ENCODE results near the gene LAYN.

LAYN gene

DNA sequence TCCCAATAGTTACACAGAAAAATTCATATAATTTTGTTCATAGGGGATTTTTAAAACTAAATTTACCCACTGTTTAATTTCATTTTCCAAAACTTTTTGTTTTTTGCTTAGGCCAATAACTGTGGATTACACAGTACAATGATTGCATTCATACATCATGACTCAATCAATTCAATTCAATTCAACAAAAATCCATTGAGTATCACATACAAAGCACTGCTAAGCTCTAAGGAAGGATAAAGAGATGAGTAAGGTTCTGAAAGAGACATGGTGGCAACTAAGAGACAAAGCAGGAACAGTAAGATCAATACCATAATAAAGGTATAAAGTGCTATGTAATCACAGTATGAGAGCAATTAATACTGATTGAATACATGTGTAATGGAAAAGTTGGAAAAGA, 9.4 kb upstream of the LAYN start:
- no peak for DNase-seq (ENCODE audit: low spot score)

DNA sequence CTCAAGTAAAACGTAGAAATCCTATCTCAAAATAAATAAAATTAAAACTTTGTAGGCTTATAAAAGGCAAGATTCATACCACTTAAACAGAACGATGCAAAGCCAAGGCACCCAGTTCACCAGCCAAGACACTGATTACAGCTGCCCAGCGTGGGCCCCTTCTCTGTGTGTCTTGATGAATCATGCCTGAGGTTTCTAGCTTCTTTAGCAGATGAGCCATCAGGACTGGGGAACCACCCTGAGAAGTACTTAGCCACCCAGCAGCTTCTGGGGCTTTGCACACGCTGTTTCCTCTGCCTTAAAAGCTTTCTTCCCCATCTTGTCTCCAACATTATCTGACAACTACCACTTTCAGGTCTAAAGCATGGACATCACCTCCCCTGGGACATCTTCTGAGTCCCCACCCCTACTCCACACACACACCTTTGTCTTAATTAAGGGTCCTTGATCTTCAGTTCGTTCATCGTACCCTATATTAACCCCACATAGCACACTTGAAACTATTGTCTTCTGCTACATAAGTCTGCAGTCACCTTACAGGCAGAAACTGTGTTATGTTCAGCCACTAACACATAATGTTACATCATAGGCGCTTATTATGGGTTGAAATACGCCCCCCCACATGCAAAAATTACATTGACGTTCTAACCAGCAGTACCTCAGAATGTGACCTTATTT, 8.7 kb upstream of the LAYN start:
- no peak for DNase-seq (ENCODE audit: low spot score)

DNA sequence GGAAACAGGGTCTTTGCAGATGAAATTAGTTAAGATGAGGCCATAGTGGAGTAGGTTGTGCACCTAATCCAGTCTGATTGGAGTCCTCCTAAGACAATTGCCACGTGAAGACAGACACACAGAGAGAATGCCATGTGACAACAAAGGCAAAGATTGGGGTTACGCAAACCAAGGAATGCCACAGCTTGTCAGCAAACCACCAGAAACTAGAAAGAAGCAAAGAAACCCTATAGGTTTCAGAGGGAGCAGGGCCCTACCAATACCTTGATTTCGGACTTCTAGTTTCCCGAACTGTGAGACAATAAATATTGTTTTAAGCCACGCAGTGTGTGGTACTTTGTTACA, 8.2 kb upstream of the LAYN start:
- DNase-seq (ENCODE audit: low spot score), result no peak

DNA sequence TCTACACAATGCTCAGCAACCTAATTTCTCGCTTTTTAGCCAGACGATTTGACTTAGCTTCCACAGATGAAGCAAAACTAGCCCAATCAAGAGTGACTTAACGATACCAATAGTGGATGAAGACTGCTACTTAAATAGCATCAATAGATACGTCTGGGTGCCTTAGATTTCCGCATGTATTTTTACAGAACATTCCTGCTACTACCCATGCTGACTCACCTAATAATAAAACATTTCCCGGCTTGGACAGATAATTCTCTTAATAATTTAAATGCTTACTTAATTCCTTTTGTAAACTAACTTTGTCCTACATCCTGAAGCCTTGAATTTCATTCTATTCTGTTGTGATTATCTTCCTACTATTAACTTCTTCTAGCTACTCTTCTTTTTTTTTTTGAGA, 5.2 kb upstream of the LAYN start:
- no peak for DNase-seq (ENCODE audit: low spot score)

DNA sequence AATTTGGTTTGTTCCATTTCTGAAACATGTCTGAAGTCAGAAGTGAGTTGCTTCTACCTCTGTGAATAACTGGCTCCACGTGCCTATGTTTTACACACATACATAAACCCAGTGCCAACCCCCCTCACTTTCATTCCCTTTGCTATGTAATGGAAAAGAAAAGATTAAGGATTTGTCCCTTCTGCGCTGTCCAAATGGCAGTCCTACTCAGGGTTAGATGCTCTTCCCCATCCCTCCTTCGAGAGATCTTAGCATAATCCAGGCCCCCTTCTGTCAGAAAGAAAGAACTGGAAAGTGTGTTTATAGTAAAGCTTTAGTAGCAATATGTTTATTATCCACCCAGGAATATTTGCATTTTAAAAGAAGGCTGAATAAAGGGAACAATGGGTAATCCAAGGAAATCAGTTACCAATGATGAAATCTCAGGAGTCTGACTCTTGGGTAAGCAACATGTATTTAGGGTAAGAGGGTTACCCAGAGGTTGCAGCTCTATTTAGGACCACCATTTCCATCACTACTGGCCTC, 3.1 kb upstream of the LAYN start:
- no peak for DNase-seq (ENCODE audit: low spot score)

DNA sequence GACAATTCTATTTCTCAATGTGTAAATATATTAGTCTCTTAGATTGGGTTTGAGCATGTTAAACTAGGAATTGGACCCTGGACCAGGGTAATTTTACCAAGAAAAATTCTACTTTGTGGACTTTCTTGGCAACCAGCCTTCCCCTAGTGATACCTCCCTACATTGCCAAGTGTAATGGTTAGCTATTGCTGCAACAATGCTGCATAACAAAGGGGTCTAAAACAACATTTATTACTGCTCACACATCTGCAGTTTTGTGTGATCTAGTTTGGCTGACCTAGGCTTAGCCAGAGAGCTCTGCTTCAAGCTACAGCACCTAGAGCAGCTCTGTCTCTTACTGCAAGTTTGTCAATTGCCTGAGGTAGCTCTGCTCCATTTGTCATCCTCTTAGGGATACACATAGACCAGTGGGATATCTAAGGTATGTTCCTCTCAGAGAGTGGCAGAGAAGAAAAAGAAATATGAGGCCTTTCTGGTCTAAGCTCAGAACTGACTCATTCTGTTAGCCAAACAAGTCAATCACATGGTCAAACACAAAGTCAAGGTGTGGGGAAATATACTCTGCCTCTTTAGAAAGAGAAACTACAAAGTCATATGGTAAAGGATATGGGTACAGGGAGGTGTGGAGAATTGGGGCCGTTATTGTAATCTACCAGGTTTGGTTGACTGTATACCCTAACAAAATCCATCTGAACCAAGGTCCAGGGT, 2.0 kb upstream of the LAYN start:
- DNase-seq (ENCODE audit: low spot score), result no peak

DNA sequence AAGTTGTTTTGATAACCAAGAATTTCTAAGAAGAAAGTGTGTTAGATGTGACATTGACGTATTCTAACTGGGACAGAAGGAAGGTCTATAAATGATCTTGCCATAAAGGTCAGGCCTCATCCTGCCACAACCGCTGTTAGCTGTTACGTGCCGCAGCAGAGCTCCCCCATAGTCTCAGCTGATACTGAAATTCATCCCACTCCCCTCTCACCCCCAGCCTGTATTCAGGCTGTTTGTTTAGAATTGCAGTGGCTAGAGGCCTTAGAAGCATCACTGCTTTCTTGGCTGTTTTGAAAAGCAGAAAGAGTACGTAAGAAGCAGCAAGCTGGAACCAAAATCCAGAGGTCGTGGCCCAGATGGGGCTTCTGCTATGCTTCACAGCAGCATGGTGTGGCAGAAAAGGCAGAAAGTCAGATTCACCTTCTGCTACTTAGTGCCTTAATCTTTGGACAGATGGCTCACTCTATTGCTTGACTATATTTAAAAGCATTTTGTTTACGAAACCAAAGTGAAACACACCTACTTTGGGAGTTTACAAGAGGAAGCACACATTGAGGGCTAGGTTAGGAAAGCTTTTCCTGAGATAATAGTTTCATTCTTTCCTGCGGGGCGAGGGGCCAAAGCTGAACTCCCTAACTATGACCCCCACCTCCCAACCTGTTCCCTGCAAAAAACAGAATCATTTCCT, 950 bp upstream of the LAYN start:
- DNase-seq (ENCODE audit: low spot score), result no peak

DNA sequence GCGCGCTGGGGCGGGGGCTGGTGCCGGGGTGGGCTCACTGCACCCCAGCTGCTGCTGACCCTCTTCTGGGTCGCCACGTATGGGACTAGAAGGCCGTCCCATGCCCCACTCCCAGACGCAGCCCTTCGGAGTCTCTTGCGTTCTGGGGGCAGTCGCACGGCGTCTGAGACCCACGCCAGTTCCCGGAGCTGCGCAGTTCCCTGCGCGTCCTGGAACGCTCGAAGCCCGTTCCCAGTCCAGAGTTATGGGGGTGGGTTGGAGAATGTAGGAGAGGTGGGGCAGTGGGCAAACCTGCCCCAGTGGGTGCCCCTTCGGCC, 375 bp downstream of the LAYN start:
- DNase-seq (ENCODE audit: low spot score), result no peak

DNA sequence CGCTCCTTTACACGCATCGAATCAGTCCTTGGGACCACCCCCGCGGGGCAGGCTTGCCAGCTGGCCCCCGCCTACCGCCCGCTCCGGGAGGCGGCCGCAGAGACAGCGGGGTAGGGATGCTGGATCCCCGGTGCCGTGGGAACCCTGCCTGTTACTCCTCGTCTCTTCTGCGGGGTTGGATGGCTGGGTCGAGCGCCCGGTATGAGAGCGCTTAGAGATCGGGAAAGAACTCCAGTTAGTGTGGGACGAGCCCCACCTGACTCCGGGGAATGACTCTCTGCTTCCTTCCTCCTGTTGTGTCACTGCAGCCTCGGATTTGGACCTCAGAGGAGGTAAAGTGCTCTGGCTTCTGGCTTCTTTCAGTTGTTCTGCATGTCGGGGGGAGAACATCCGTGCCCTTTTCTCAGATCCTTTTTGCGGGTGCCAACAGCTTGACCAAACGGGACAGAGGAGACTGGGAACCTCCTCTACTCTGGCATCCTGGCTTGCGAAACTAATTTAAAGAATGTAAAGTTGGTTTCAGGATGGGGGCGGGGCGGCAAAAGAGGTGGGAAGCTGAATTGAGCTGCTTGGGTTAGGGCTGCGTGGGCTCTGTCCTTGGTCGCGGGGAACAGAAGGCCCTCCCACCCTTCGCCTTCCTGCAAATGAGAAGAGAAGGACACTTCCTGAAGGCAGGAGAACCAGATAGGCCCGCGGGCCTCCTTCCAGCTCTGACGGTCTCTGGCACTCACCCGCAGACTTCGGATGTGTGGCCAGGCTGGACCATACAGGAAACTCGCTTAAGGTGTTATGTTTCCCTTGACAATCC, 938 bp downstream of the LAYN start:
- peak; percentile 29 for DNase-seq (ENCODE audit: low spot score)

DNA sequence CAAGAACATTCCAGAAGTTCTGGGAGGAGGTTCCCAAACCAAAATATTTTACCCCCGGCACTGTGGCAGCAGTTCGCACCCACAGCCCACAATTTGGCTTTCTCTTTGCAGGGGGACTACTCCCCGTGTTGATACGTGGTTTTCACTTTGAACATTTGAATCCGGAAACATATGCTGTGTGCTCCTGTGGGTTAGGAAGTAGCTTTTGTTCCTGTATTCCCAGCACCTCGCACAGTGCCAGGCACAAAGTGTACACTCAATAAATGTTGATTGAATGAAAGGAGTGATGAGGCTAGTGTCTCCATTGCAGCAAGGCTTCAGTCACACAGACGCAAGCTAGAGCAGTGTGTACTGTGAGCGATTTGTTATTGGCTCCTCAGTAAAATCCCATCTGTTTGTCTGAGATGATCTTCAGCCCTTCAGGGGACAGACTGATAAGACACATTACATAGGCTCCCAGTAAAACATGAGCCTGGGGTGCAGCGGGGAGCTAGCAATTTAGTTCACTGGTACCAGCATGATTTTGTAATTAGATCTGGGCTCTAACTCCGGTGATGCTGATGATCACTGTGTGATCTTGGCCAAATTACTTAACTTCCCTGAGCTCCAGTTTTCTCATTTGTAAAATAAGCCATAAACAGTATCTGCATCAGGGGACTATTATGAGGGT, 2.2 kb downstream of the LAYN start:
- DNase-seq (ENCODE audit: low spot score), result no peak

DNA sequence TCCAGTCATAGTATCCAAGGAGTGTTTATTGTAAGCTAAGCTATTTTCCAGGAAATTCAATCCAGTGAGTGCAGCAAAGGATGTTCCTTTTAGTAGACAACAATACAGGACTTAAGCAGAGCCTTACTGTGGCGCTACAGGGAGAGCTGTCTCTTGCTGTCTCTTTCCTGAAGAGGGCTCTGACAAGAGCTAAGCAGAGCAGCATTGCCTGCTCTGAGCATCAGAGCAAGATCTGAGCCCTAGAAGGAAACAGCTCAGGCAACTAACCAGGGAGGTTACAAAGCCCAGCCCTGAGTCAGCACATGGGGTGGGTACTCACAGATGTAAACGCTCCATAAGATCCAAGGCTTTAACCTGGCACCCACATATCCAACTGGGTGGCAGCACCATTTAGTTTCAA, 8.0 kb downstream of the LAYN start:
- DNase-seq (ENCODE audit: low spot score), result no peak

DNA sequence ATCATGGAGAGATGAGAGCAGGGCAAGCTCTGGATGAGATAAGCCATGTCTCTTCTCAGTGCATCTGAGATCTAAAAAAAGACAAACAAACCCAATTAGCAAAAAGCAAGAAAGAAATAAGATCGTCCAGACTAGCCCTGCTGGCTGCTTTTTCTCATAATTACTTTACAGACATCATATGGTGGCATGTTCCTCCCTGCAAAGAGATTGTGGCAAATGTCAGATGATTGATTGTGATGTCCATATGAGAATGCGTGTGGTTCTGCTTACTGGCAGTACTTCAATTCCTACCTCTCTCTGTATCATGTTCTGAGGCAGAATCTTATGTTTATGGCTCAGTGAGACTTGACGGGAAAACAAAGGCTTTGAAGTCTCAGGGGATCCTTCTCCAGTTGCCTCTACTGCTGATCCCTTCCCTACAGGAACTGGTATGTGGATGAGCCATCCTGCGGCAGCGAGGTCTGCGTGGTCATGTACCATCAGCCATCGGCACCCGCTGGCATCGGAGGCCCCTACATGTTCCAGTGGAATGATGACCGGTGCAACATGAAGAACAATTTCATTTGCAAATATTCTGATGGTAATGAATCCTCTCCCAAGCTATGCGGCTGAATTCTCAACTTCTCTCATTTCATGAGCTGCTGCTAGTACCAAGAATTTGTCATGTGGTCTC, 8.8 kb downstream of the LAYN start:
- no peak for DNase-seq (ENCODE audit: low spot score)

DNA sequence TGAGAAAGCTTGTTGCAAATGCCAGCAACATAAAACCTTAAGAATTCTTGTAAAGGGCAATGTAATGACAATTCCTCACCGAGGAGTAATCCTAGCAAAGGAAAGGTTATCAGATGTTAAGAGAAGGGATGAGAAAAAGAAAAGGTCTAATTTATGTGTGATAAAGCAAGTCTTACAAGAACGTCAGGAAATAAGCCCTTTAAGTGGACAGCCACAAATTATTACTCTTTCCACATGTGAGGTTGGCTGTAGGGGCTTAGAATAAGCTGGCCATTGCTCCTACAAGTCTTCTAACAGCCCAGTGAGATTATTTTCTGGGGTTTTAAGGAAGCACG, 9.3 kb downstream of the LAYN start:
- DNase-seq (ENCODE audit: low spot score), result no peak

DNA sequence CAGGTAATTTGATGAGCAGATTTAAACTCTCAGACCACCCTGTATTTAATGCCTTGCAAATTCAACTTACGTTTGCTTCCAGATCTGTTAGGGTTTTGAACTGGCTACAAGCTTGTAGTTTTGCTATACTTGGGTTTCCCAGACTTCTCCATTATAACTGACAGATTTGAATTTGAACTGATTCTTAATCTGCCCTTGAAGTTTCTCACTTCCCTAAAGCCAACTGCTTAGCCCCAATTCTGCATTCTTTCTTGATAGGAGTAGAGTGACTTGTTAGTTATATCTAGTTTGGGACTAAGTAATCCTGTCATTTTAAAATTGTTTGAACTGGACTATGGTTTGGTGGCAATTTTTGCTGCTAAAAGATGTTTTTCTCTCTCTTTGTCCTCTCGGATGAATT, 9.7 kb downstream of the LAYN start:
- DNase-seq (ENCODE audit: low spot score), result no peak

DNA sequence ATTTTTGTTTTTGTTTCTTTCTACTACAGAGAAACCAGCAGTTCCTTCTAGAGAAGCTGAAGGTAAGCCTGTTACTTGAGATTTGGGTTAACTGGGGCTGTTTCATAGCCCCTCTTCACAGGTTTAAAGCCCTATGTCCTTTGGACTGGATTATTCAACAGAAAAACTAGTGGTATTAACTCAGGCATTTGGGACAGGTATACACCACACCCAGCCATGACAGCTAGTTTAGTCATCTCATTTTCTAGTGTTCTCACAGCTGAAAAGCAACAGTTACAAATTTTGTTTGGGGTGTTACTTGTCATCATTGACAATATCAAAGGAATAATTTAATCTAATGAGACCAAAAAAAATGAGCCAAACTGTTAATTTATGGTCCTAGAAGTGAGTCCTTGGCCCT, 14.0 kb downstream of the LAYN start:
- no peak for DNase-seq (ENCODE audit: low spot score)

DNA sequence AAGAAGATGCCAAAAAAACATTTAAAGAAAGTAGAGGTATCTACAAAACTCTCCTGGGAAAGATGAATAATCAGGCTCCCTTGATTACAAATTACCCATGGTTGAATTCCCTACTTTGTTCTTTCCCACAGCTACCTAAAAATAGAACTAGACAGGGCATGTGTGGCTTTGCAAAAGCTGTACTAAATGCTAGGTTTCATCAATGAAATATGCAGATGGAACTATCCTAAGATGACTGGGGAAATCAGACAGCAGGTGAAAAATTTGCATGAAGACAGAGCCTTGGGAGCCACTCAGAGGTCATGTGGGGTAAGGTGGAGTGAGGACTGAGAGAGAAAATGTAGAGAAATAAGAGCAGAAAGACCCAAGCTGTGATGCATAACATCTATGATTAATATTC, 14.7 kb downstream of the LAYN start:
- DNase-seq (ENCODE audit: low spot score), result no peak

DNA sequence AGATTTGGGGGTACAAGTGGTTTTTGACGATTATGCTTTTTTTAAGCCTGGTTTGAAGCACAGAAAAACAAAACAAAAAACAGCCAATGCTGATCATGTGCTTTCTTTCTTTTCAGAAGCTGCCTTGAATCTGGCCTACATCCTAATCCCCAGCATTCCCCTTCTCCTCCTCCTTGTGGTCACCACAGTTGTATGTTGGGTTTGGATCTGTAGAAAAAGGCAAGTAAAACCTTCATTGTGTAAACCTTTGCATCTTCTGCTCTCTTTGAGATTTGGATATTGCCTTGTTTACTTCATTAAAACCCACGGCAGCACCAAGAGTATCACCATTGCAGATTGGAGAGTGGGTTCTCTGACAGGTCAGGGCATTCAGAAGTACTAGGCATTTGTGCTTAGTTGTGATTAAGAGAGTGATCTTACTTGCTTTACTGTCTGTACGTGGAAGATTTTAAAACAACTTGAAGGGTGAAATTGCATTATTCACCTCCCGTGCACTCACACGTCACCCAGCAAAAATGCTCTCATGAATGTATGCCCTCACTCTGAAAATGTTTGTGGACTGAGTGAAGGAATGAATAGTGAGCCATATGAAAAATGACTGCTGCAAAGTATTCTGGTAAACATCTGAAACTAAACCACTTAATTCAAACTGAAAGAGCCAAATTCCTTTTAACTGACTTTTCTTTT, 17.0 kb downstream of the LAYN start:
- DNase-seq (ENCODE audit: low spot score), result no peak

DNA sequence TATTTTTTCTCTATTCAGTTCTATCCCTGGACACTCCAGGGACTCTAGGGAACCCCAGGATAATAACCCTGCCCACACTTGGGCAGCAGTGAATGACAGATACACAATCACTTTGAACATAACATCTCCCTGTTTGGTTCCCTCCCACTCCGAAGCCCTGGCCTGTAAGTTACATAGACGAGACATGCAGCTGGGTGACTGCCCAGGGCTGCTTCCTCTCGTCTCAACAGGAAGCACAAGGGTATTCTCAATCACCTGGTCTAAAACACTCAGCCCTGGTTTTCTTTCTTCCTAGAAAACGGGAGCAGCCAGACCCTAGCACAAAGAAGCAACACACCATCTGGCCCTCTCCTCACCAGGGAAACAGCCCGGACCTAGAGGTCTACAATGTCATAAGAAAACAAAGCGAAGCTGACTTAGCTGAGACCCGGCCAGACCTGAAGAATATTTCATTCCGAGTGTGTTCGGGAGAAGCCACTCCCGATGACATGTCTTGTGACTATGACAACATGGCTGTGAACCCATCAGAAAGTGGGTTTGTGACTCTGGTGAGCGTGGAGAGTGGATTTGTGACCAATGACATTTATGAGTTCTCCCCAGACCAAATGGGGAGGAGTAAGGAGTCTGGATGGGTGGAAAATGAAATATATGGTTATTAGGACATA, 19.4 kb downstream of the LAYN start:
- no peak for DNase-seq (ENCODE audit: low spot score)

DNA sequence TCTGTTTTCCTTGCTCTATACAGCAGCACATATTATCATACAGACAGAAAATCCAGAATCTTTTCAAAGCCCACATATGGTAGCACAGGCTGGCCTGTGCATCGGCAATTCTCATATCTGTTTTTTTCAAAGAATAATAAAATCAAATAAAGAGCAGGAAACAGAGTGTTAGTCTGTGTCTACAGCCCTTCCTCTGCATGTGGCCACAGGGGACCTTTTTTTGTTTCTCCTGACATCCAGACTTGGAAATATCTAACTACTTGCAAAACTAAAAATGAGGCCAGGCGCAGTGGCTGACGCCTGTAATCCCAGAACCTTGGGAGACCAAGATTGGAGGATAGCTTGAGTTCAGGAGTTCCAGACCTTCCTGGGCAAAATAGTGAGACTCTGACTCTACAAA, 20.3 kb downstream of the LAYN start:
- DNase-seq (ENCODE audit: low spot score), result no peak

DNA sequence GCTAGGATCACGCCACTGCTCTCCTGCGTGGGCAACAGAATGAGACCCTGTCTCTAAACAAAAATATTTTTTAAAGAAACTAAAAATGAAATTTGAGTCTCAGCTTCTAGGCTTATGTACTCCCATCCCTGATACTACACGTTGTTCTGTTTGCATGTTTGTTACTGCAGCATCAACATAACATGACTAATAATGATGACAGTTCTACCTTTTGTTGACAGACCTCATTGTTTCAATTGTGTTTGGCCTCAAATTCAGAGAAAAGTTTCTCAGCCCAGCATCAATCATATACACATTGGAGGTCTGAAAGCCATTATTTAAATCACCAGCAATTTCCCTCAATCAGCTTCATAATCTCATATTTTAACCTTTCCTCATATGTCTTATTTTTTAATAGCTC, 20.8 kb downstream of the LAYN start:
- no peak for DNase-seq (ENCODE audit: low spot score)

Data from putamen (tissue), 1 donor.